ENCODE data around the gene BAZ2A.

Gene BAZ2A

GRCh38 chr12:56634837-56635791 is 5.0 kb upstream of the BAZ2A start:
- DNase-seq, result peak; percentile 44 to 51

- DNase-seq, result peak in 1 of 2 experiments; percentile 9
Observed at GRCh38 chr12:56634242-56634836, 4.2 kb upstream of the BAZ2A start.

GRCh38 chr12:56633468-56634241 is 3.5 kb upstream of the BAZ2A start:
- DNase-seq, result no peak

- DNase-seq, result no peak
Observed at GRCh38 chr12:56632701-56633467, 2.8 kb upstream of the BAZ2A start.

GRCh38 chr12:56631790-56632700 is 1.9 kb upstream of the BAZ2A start:
- peak; percentile 45 to 49 for DNase-seq

- DNase-seq, result peak; percentile 36 to 42
Observed at GRCh38 chr12:56629459-56630179, 507 bp downstream of the BAZ2A start.

- peak; percentile 39 to 41 for DNase-seq
Observed at GRCh38 chr12:56628671-56629458, 1.3 kb downstream of the BAZ2A start.

- DNase-seq, result no peak
Observed at GRCh38 chr12:56626701-56627100, 3.4 kb downstream of the BAZ2A start.

GRCh38 chr12:56622535-56622934 is 7.6 kb downstream of the BAZ2A start:
- DNase-seq, result no peak

GRCh38 chr12:56616925-56617324 is 13.2 kb downstream of the BAZ2A start:
- DNase-seq, result no peak

- DNase-seq, result no peak
Observed at GRCh38 chr12:56616244-56616643, 13.9 kb downstream of the BAZ2A start.

GRCh38 chr12:56614627-56615026 is 15.5 kb downstream of the BAZ2A start:
- DNase-seq, result no peak

- no peak for DNase-seq
Observed at GRCh38 chr12:56604355-56604754, 25.8 kb downstream of the BAZ2A start.

- no peak for DNase-seq
Observed at GRCh38 chr12:56602239-56602638, 27.9 kb downstream of the BAZ2A start.

- peak; percentile 13 to 23 for DNase-seq
Observed at GRCh38 chr12:56601503-56601902, 28.6 kb downstream of the BAZ2A start.

GRCh38 chr12:56600753-56601152 is 29.4 kb downstream of the BAZ2A start:
- DNase-seq, result no peak

- no peak for DNase-seq
Observed at GRCh38 chr12:56599797-56600196, 30.3 kb downstream of the BAZ2A start.

GRCh38 chr12:56599041-56599440 is 31.1 kb downstream of the BAZ2A start:
- no peak for DNase-seq

- DNase-seq, result no peak
Observed at GRCh38 chr12:56596815-56597214, 33.3 kb downstream of the BAZ2A start.

Measured in activated CD4-positive, alpha-beta T cell treated with anti-CD3 and anti-CD28 coated beads, Interleukin-2, amount 50 U/mL, for 4 hours (primary cell).